Panc1 (cell line): ENCODE data around the gene FES. TPM values are rescaled to one million over a fixed set of nuclear protein-coding genes. Genes with fewer than 3 reads are reported as not detected.
"Not testable (repeated sequence)": the region's sequence is repeated elsewhere in the genome, so short reads cannot be mapped to it uniquely, and the experiment has no call there.

Source experiments
- ATAC-seq: fragments of 200-7000 bp; cut with Tn5 transposase; 2 replicates; pipeline ENCODE4 v1.9.1; 2020; ENCODE audit warnings: mild to moderate bottlenecking, moderate library complexity
- BruUV-seq: library from RNA; stranded (reverse); fragments of 400-500 nt; replicated peaks from 2 replicates; lab custom pipeline; 2021; lab: Mats Ljungman, UMichigan
- CTCF ChIA-PET: fragments of 300-600 bp; sonication (Branson Sonifier 250); formaldehyde crosslinking; loops from one replicate; lab custom pipeline; 2022; ENCODE audit warnings: antibody characterized with exemption; lab: Charles Lee
- POLR2A ChIA-PET: fragments of 300-600 bp; sonication (Branson Sonifier 250); formaldehyde crosslinking; loops from one replicate; lab custom pipeline; 2022; ENCODE audit warnings: antibody characterized with exemption; lab: Charles Lee
- DNase-seq: peaks from one replicate; pipeline ENCODE4 v3.0.0-alpha.2; 2010; ENCODE audit warnings: low read depth, low spot score
- H3K27ac ChIP-seq: 2 replicates; pipeline ENCODE4 v1.5.1; 2011; ENCODE audit warnings: mild to moderate bottlenecking, low read length, inconsistent platforms
- H3K27me3 ChIP-seq: fragments of 200-500 bp; sonication (Bioruptor generic); 2 replicates; pipeline ENCODE4 v1.6.0; 2014; ENCODE audit warnings: low read length, inconsistent platforms; ENCODE audit not compliant: control insufficient read depth, insufficient read depth
- H3K36me3 ChIP-seq: fragments of 200-500 bp; sonication (Bioruptor generic); 2 replicates; pipeline ENCODE4 v1.5.1; 2014; ENCODE audit warnings: inconsistent platforms, mild to moderate bottlenecking, low read length, moderate library complexity; ENCODE audit not compliant: control insufficient read depth, insufficient read depth
- H3K4me1 ChIP-seq: 2 replicates; pipeline ENCODE4 v1.5.1; 2011; ENCODE audit warnings: inconsistent platforms, mild to moderate bottlenecking, low read length, moderate library complexity; ENCODE audit not compliant: control insufficient read depth, insufficient read depth
- H3K4me3 ChIP-seq, 2 experiments: 2 replicates each; pipeline ENCODE4 v1.5.1; 2011 to 2012; ENCODE audit warnings: low read depth in 2 of 2, low read length in 2 of 2, mild to moderate bottlenecking in 2 of 2, inconsistent platforms in 1 of 2, moderate library complexity in 1 of 2
- H3K9me3 ChIP-seq: fragments of 200-500 bp; sonication (Bioruptor generic); 2 replicates; pipeline ENCODE4 v1.5.1; 2014; ENCODE audit warnings: low read depth, mild to moderate bottlenecking, inconsistent platforms, low read length, moderate library complexity; ENCODE audit not compliant: control insufficient read depth, insufficient read depth
- POLR2AphosphoS5 ChIP-seq: IDR thresholded peaks from 2 replicates; pipeline ENCODE4 v1.6.1; 2012; ENCODE audit warnings: mild to moderate bottlenecking, low read depth, low read length, moderate library complexity
- SIN3A ChIP-seq: IDR thresholded peaks from 2 replicates; pipeline ENCODE4 v1.6.1; 2012; ENCODE audit warnings: low read depth, mild to moderate bottlenecking, low read length, moderate library complexity, borderline replicate concordance; ENCODE audit not compliant: insufficient read depth
- TCF7L2 ChIP-seq: IDR thresholded peaks from 2 replicates; pipeline ENCODE4 v1.6.1; 2011; ENCODE audit warnings: mild to moderate bottlenecking, low read depth, low read length, inconsistent platforms
- in situ Hi-C: cut with HindIII; loops from 2 replicates; pipeline ENCODE4 v1.10.0; 2016; ENCODE audit warnings: low sequenced_read_pairs, low pct_unique_long_range_greater_than_20kb
- intact Hi-C: fragments of 100-400 bp; cut with micrococcal nuclease; formaldehyde crosslinking; loops from one replicate; pipeline ENCODE4 v1.10.0; 2022; ENCODE audit not compliant: unreplicated experiment
- total RNA-seq: library from RNA; stranded (reverse); gene quantifications from one replicate; pipeline ENCODE4 v1.2.1, GENCODE V29; 2021; ENCODE audit not compliant: unreplicated experiment
- TF ChIP-seq, protein P1 (sequence below), 2 experiments: IDR thresholded peaks; 2 replicates each; pipeline ENCODE4 v1.6.1; 2011 to 2012; ENCODE audit warnings: low read depth in 2 of 2, control low read depth in 1 of 2, low read length in 1 of 2, mild to moderate bottlenecking in 1 of 2, moderate library complexity in 1 of 2; ENCODE audit not compliant: insufficient read depth in 1 of 2
- TF ChIP-seq, protein P2 (sequence below): fragments of 450-650 bp; IDR thresholded peaks from 2 replicates; pipeline ENCODE4 v1.5.1; 2017; ENCODE audit warnings: mild to moderate bottlenecking

Gene FES
- total RNA-seq, 1 experiment from 2014 or later, result 0.64 TPM

DNA sequence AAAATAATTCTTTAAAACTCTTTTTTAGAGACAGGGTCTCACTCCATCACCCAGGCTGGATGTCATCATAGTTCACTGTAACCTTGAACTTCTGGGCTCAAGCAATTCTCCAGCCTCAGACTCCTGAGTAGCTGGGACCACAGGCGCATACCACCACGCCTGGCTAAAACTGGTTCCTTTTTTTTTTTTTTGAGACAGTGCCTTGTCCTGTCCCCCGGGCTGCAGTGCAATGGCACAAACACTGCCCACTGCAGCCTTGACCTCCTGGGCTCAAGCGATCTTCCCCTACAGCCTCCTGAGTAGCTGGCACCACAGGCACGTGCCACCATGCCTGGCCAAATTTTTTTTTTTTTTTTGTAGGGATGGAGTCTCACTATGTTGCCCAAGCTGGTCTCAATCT, 39.6 kb upstream of the FES start:
- POLR2A ChIA-PET, result interaction anchor here (0.7 kb wide), 2 partner anchors 26 to 42 kb away, joined by 4 to 9 read pairs; no protein-coding TSS in a partner anchor
- no peak for TF ChIP-seq POLR2AphosphoS5
- TF ChIP-seq, protein P1, sequence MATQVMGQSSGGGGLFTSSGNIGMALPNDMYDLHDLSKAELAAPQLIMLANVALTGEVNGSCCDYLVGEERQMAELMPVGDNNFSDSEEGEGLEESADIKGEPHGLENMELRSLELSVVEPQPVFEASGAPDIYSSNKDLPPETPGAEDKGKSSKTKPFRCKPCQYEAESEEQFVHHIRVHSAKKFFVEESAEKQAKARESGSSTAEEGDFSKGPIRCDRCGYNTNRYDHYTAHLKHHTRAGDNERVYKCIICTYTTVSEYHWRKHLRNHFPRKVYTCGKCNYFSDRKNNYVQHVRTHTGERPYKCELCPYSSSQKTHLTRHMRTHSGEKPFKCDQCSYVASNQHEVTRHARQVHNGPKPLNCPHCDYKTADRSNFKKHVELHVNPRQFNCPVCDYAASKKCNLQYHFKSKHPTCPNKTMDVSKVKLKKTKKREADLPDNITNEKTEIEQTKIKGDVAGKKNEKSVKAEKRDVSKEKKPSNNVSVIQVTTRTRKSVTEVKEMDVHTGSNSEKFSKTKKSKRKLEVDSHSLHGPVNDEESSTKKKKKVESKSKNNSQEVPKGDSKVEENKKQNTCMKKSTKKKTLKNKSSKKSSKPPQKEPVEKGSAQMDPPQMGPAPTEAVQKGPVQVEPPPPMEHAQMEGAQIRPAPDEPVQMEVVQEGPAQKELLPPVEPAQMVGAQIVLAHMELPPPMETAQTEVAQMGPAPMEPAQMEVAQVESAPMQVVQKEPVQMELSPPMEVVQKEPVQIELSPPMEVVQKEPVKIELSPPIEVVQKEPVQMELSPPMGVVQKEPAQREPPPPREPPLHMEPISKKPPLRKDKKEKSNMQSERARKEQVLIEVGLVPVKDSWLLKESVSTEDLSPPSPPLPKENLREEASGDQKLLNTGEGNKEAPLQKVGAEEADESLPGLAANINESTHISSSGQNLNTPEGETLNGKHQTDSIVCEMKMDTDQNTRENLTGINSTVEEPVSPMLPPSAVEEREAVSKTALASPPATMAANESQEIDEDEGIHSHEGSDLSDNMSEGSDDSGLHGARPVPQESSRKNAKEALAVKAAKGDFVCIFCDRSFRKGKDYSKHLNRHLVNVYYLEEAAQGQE (IDR thresholded peaks at IDR 0.05; ENCODE audit: insufficient read depth in 1 of 2, low read depth in 2 of 2, low read length in 1 of 2), result no peak
- no peak for TF ChIP-seq TCF7L2
- TF ChIP-seq SIN3A, result no peak
- TF ChIP-seq, protein P2, sequence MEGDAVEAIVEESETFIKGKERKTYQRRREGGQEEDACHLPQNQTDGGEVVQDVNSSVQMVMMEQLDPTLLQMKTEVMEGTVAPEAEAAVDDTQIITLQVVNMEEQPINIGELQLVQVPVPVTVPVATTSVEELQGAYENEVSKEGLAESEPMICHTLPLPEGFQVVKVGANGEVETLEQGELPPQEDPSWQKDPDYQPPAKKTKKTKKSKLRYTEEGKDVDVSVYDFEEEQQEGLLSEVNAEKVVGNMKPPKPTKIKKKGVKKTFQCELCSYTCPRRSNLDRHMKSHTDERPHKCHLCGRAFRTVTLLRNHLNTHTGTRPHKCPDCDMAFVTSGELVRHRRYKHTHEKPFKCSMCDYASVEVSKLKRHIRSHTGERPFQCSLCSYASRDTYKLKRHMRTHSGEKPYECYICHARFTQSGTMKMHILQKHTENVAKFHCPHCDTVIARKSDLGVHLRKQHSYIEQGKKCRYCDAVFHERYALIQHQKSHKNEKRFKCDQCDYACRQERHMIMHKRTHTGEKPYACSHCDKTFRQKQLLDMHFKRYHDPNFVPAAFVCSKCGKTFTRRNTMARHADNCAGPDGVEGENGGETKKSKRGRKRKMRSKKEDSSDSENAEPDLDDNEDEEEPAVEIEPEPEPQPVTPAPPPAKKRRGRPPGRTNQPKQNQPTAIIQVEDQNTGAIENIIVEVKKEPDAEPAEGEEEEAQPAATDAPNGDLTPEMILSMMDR, result no peak
- intact Hi-C loops (no loop called here), in situ Hi-C loops (no loop called here)
- CTCF ChIA-PET, result interaction anchor here (0.5 kb wide), 1 partner anchor 10 kb away, joined by 3 read pairs; no protein-coding TSS in a partner anchor
- Histone ChIP-seq H3K9me3 (no peaks in the 10 kb centered on the region), H3K27ac (no peak overlapping the region), H3K4me3 (no peak overlapping the region), H3K27me3 (no peaks in the 10 kb centered on the region), H3K36me3 (no peaks in the 10 kb centered on the region), H3K4me1 (peaks cover 6% of the 10 kb centered on the region)
- DNase-seq, result no peak
- no TSS peak for BruUV-seq
- peak; percentile 7; the same call in 1 of the 2 replicates for ATAC-seq

DNA sequence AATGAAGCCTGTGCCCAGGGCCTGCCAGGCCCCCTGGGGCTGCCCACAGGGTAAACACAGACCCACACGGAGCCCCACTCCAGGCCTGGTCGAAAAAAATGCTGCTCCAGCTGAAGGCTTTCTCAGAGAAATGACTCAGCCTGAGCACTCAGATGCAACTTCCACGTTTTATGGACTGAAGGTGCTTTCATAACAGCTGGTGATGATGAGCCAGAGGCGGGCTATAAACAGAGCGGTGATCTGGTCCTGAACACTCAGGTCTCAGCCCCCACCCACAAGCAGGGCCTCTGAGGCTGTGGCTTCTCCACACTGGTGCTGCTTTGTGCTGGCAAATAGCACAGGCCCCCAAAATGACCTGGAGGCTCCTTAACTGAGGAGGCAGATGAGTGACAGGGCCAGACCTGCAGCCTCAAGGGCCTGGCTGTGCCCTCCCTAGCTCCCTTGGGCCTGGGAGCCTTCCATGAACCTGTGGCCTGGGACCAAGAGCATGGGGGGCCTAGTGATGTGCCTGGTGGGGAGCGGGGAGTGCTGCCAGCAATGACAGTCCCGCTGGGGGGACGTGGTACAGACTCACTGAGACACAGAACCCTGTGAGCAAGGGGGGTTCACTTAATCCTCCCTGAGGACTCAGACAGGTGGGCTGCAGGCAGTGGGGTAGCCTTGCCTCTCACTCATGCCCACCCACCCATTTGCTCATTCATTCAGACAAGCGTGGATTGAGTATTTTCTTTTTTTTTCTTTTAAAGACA, 38.9 kb upstream of the FES start:
- ATAC-seq (peak; percentile 86), DNase-seq (peak; percentile 54)
- TF ChIP-seq POLR2AphosphoS5 (no peak), TCF7L2 (no peak), SIN3A (no peak)
- TF ChIP-seq, protein P2, result no peak
- TF ChIP-seq, protein P1 (IDR thresholded peaks at IDR 0.05; ENCODE audit: insufficient read depth in 1 of 2, low read depth in 2 of 2, low read length in 1 of 2), result no peak
- no TSS peak for BruUV-seq
- POLR2A ChIA-PET, result interaction anchor here (0.6 to 0.7 kb wide), 3 partner anchors 10 to 515 kb away, joined by 6 to 10 read pairs (median 7); no protein-coding TSS in a partner anchor
- Histone ChIP-seq H3K27me3 (no peaks in the 10 kb centered on the region), H3K4me3 (no peak overlapping the region), H3K4me1 (peaks cover 6% of the 10 kb centered on the region), H3K27ac (no peak overlapping the region), H3K36me3 (no peaks in the 10 kb centered on the region), H3K9me3 (no peaks in the 10 kb centered on the region)
- in situ Hi-C loops, result no loop called here
- CTCF ChIA-PET, result interaction anchor here (0.5 to 0.7 kb wide), 2 partner anchors 9 to 25 kb away, joined by 3 to 4 read pairs; no protein-coding TSS in a partner anchor
- intact Hi-C loops, result no loop called here

DNA sequence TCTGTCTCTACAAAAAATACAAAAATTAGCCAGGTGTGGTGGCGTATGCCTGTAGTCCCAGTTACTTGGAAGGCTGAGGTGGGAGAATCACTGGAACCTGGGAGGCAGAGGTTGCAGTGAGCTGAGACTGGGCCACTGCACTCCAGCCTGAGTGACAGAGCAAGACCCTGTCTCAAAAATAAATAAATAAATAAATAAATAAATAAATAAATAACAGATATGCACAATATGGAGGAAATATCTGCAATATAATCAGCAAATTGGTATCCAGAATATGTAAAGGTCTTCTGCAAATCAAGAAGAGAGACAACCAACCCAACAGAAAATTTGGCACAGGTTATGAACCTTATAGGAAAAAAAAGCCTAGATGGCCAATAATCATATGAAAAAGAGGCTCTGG, 34.9 kb upstream of the FES start:
- H3K4me3 ChIP-seq, intact Hi-C loops, H3K27ac ChIP-seq, H3K4me1 ChIP-seq, BruUV-seq, CTCF ChIA-PET, H3K36me3 ChIP-seq, H3K9me3 ChIP-seq, H3K27me3 ChIP-seq, in situ Hi-C loops, ATAC-seq, DNase-seq: not testable (repeated sequence)
- POLR2A ChIA-PET, result interaction anchor here (0.6 kb wide), 1 partner anchor 1458 kb away, joined by 3 read pairs; no protein-coding TSS in a partner anchor
